Gastrocnemius medialis (tissue), 4 donors: ENCODE measurements around the gene YWHAG. TPM values are rescaled to one million over a fixed set of nuclear protein-coding genes. Genes with fewer than 3 reads are reported as not detected.
"Not testable (repeated sequence)": the region's sequence is repeated elsewhere in the genome, so short reads cannot be mapped to it uniquely, and the experiment has no call there.

Experiments
- ATAC-seq, 2 donors: fragments of 150-250 bp; one replicate each; pipeline ENCODE4 v1.9.1; 2016
- DNase-seq, 2 donors: peaks; one replicate each; pipeline ENCODE4 v3.0.0-alpha.2; 2019
- H3K27ac ChIP-seq, 4 donors: fragments of 200-600 bp; sonication (generic); 1 replicate in 1 of 4; 2 replicates in 3 of 4; pipeline ENCODE4 v1.5.1; 2016 to 2018; ENCODE audit warnings: mild to moderate bottlenecking in 2 of 4, moderate library complexity in 1 of 4
- H3K27me3 ChIP-seq, 3 donors: fragments of 200-600 bp; sonication (generic) in 2 of 3; 1 replicate in 1 of 3; 2 replicates in 2 of 3; pipeline versions ENCODE4 v1.5.1 to v1.6.0; 2016 to 2019; ENCODE audit warnings: mild to moderate bottlenecking in 1 of 3, moderate library complexity in 1 of 3
- H3K36me3 ChIP-seq, 2 donors: fragments of 200-600 bp; sonication (generic) in 1 of 2; one replicate each; pipeline ENCODE4 v1.5.1; 2017 to 2018
- H3K4me1 ChIP-seq, 2 donors: fragments of 200-600 bp; sonication (generic) in 1 of 2; one replicate each; pipeline ENCODE4 v1.5.1; 2016 to 2017; ENCODE audit warnings: mild to moderate bottlenecking in 2 of 2
- H3K4me3 ChIP-seq, 4 donors: fragments of 200-600 bp; sonication (generic) in 3 of 4; 1 replicate in 1 of 4; 2 replicates in 3 of 4; pipeline ENCODE4 v1.5.1; 2016 to 2019; ENCODE audit warnings: mild to moderate bottlenecking in 2 of 4
- H3K9me3 ChIP-seq, 3 donors: fragments of 200-600 bp; sonication (generic) in 2 of 3; 1 replicate in 1 of 3; 2 replicates in 2 of 3; pipeline ENCODE4 v1.5.1; 2016 to 2019
- POLR2A ChIP-seq, 2 donors: fragments of 450-650 bp; IDR thresholded peaks; one replicate each; pipeline ENCODE4 v1.6.1; 2017; ENCODE audit warnings: antibody characterized with exemption in 2 of 2, mild to moderate bottlenecking in 2 of 2, moderate library complexity in 2 of 2
- in situ Hi-C, 4 donors: fragments of 200-750 bp; cut with MboI; loops; one replicate each; pipeline versions ENCODE4 v1.15.0 to v1.8.0; 2017; ENCODE audit warnings: low sequenced_read_pairs in 4 of 4
- intact Hi-C: fragments of 100-400 bp; cut with DNase I; formaldehyde crosslinking; loops from one replicate; pipeline ENCODE4 v1.15.1; 2023; ENCODE audit warnings: low total_unique reads
- total RNA-seq, 4 donors: library from RNA; depleted of rRNA; stranded (reverse); fragments of >200 nt; gene quantifications; one replicate each; pipeline versions ENCODE4 v1.1.0 to v1.2.3, GENCODE V29; 2016
- TF ChIP-seq, protein P1 (sequence below), 5 experiments: fragments of 450-650 bp in 3 of 5; fragments of 200-600 bp in 2 of 5; sonication (generic) in 2 of 5; IDR thresholded peaks in 4 of 5; conservative IDR thresholded peaks in 1 of 5; 1 replicate in 4 of 5; 2 replicates in 1 of 5; pipeline ENCODE4 v1.5.1; 2016 to 2019; ENCODE audit warnings: antibody characterized with exemption in 5 of 5, mild to moderate bottlenecking in 3 of 5, moderate library complexity in 3 of 5

Gene YWHAG
- total RNA-seq, 4 donors from 2014 or later = 119 to 262 (median 179) TPM

DNA sequence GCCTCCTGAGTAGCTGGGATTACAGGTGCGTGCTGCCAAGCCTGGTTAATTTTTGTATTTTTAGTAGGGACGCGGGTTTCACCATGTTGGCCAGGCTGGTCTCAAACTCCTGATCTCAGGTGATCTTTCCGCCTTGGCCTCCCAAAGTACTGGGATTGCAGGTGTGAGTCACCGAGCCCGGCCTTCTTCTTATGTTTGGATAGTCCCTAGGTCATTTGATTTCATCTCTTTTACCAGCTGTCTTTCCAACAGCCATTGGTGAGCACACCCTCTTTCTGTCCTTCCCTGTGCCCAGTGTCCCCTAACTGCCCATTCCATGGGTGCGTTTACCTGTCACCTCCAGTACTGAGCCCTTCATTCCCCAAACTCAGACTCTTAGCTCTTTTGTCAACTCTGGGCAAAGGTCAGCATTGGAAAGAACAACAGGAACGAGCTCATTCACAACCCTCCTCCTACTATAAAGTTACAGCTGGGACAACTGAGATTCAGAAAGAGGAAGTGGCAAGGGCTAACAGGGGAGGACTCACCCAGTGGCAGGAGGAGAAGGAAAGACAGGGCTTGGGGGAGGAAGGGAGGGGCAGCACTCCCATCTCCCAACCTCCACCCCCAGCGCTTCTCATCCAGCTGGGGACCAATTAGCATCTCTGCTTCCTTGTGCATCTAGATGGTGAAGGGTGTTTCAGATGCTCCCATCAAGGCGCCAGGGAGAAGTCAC lies 45.1 kb upstream of the YWHAG start:
- TF ChIP-seq POLR2A (IDR thresholded peaks at IDR 0.05) = no peak
- TF ChIP-seq, protein P1, sequence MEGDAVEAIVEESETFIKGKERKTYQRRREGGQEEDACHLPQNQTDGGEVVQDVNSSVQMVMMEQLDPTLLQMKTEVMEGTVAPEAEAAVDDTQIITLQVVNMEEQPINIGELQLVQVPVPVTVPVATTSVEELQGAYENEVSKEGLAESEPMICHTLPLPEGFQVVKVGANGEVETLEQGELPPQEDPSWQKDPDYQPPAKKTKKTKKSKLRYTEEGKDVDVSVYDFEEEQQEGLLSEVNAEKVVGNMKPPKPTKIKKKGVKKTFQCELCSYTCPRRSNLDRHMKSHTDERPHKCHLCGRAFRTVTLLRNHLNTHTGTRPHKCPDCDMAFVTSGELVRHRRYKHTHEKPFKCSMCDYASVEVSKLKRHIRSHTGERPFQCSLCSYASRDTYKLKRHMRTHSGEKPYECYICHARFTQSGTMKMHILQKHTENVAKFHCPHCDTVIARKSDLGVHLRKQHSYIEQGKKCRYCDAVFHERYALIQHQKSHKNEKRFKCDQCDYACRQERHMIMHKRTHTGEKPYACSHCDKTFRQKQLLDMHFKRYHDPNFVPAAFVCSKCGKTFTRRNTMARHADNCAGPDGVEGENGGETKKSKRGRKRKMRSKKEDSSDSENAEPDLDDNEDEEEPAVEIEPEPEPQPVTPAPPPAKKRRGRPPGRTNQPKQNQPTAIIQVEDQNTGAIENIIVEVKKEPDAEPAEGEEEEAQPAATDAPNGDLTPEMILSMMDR (IDR thresholded peaks at IDR 0.05 in 4 of 5, conservative IDR thresholded peaks at IDR 0.05 in 1 of 5) = no peak
- ATAC-seq = peak in 1 of 2 donors; percentile 51
- Histone ChIP-seq H3K27me3 (no peaks in the 10 kb centered on the region), H3K4me1 (no peaks in the 10 kb centered on the region), H3K36me3 (no peaks in the 10 kb centered on the region), H3K9me3 (no peaks in the 10 kb centered on the region), H3K27ac (no peak overlapping the region), H3K4me3 (no peak overlapping the region)
- intact Hi-C loops = no loop called here
- DNase-seq = no peak
- in situ Hi-C loops = loop anchor here in 1 of 4 donors (25.0 kb wide), 1 partner anchor 217 kb away; no protein-coding TSS in a partner anchor

GRCh38 chr7:76403097-76403496 lies 44.3 kb upstream of the YWHAG start:
- H3K27ac ChIP-seq, H3K4me3 ChIP-seq, H3K4me1 ChIP-seq, H3K36me3 ChIP-seq, H3K9me3 ChIP-seq, ATAC-seq, intact Hi-C loops, DNase-seq, H3K27me3 ChIP-seq: not testable (repeated sequence)
- in situ Hi-C loops = loop anchor here in 1 of 4 donors (25.0 kb wide), 1 partner anchor 216 kb away; no protein-coding TSS in a partner anchor

GRCh38 chr7:76400248-76400647 lies 41.5 kb upstream of the YWHAG start:
- no peaks in the 10 kb centered on the region for H3K27me3 ChIP-seq
- DNase-seq = no peak
- no peak overlapping the region for H3K4me3 ChIP-seq
- intact Hi-C loops = no loop called here
- no peak overlapping the region for H3K27ac ChIP-seq
- ATAC-seq = no peak
- in situ Hi-C loops = loop anchor here in 1 of 4 donors (25.0 kb wide), 1 partner anchor 213 kb away; no protein-coding TSS in a partner anchor
- no peaks in the 10 kb centered on the region for H3K36me3 ChIP-seq
- no peak for TF ChIP-seq POLR2A (IDR thresholded peaks at IDR 0.05)
- TF ChIP-seq, protein P1 (IDR thresholded peaks at IDR 0.05 in 4 of 5, conservative IDR thresholded peaks at IDR 0.05 in 1 of 5) = no peak
- H3K4me1 ChIP-seq = peaks cover 7 to 8% of the 10 kb centered on the region in 2 donors
- H3K9me3 ChIP-seq = no peaks in the 10 kb centered on the region

DNA sequence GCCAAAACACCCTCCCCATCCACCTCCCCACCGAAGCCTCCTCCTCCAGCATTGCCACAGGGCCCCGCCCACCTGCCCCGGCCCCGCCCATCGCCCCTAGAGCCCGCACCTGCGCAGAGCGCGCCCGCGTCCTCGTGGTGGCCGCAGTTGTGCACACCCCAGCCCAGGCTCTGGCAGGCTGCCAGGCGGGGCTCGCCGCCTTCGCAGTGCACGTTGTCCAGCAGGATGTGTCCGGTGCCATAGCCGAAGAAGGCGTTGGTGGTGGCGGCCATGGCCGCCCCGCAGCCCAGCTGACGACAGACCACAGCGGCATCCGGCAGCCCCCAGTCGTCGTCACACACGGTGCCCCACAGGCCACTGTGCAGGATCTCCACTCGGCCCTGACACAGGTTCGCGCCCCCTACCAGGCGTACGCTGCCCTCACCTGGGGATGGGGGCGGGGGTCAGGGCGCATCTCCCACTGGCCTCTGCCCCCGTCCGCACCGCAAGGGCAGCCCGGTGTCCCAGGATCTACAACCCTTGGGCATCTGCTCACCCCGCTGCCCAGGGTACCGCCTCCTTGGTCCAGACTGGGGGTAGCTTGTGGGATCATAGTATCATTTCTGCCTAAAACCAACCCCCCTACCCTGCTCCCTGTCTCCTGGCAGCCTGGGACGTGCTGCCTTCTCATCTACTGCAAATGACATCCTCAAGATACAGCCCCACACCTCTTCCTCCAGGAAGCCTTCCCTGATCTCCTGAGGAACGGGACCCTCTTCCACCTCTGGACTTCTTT lies 38.8 kb upstream of the YWHAG start:
- Histone ChIP-seq H3K27ac (no peak overlapping the region), H3K27me3 (no peaks in the 10 kb centered on the region), H3K9me3 (no peaks in the 10 kb centered on the region), H3K36me3 (no peaks in the 10 kb centered on the region), H3K4me3 (peak overlapping the region; percentile 53 to 73 (median 59)), H3K4me1 (peaks cover 9 to 11% of the 10 kb centered on the region in 2 donors)
- DNase-seq (peak; percentile 40 to 70), ATAC-seq (no peak)
- TF ChIP-seq, protein P1 (IDR thresholded peaks at IDR 0.05 in 4 of 5, conservative IDR thresholded peaks at IDR 0.05 in 1 of 5) = no peak
- no peak for TF ChIP-seq POLR2A (IDR thresholded peaks at IDR 0.05)
- in situ Hi-C loops (no loop called here), intact Hi-C loops (no loop called here)

GRCh38 chr7:76396864-76397263 lies 38.1 kb upstream of the YWHAG start:
- Histone ChIP-seq H3K27me3 (no peaks in the 10 kb centered on the region), H3K9me3 (no peaks in the 10 kb centered on the region), H3K36me3 (no peaks in the 10 kb centered on the region), H3K4me3 (peak overlapping the region in 3 of 4 donors; percentile 53 to 65 (median 53)), H3K27ac (no peak overlapping the region), H3K4me1 (peaks cover 12 to 15% of the 10 kb centered on the region in 2 donors)
- ATAC-seq = no peak
- no peak for TF ChIP-seq POLR2A (IDR thresholded peaks at IDR 0.05)
- TF ChIP-seq, protein P1 (IDR thresholded peaks at IDR 0.05 in 4 of 5, conservative IDR thresholded peaks at IDR 0.05 in 1 of 5) = no peak
- no peak for DNase-seq
- in situ Hi-C loops (no loop called here), intact Hi-C loops (no loop called here)
